GM19438 (cell line): Measurements from ENCODE around the gene CRADD.

Experiments
- ATAC-seq: cut with Tn5 transposase; IDR thresholded peaks from one replicate; pipeline ENCODE4 v1.9.1; 2021; ENCODE audit warnings: low read depth; ENCODE audit not compliant: unreplicated experiment

Gene CRADD

GRCh38 chr12:93669452-93669851 lies 7.7 kb upstream of the CRADD start:
- ATAC-seq = no peak

- ATAC-seq = no peak
Measured at GRCh38 chr12:93670104-93670503, 7.1 kb upstream of the CRADD start.

GRCh38 chr12:93671044-93671443 lies 6.1 kb upstream of the CRADD start:
- ATAC-seq = no peak

- no peak for ATAC-seq
Measured at GRCh38 chr12:93673084-93673483, 4.1 kb upstream of the CRADD start.

GRCh38 chr12:93674386-93674785 lies 2.8 kb upstream of the CRADD start:
- ATAC-seq = no peak

- ATAC-seq = no peak
Measured at GRCh38 chr12:93676408-93677194, 574 bp upstream of the CRADD start.

- ATAC-seq = no peak
Measured at GRCh38 chr12:93678779-93679178, 1.6 kb downstream of the CRADD start.

GRCh38 chr12:93679308-93679925 lies 2.2 kb downstream of the CRADD start:
- ATAC-seq = no peak

GRCh38 chr12:93680006-93680405 lies 2.8 kb downstream of the CRADD start:
- no peak for ATAC-seq

GRCh38 chr12:93682846-93683261 lies 5.7 kb downstream of the CRADD start:
- ATAC-seq = no peak

- no peak for ATAC-seq
Measured at GRCh38 chr12:93683410-93683809, 6.2 kb downstream of the CRADD start.

- ATAC-seq = no peak
Measured at GRCh38 chr12:93684716-93685115, 7.5 kb downstream of the CRADD start.

- ATAC-seq = no peak
Measured at GRCh38 chr12:93686572-93687356, 9.6 kb downstream of the CRADD start.

- no peak for ATAC-seq
Measured at GRCh38 chr12:93689076-93689834, 12.1 kb downstream of the CRADD start.

GRCh38 chr12:93696462-93696861 lies 19.3 kb downstream of the CRADD start:
- no peak for ATAC-seq

GRCh38 chr12:93698307-93699092 lies 21.3 kb downstream of the CRADD start:
- ATAC-seq = no peak

GRCh38 chr12:93699271-93700145 lies 22.3 kb downstream of the CRADD start:
- no peak for ATAC-seq

- no peak for ATAC-seq
Measured at GRCh38 chr12:93702707-93703315, 25.6 kb downstream of the CRADD start.

GRCh38 chr12:93704122-93704521 lies 26.9 kb downstream of the CRADD start:
- ATAC-seq = no peak
